Measurements from ENCODE around the gene FAM170B.

DNA sequence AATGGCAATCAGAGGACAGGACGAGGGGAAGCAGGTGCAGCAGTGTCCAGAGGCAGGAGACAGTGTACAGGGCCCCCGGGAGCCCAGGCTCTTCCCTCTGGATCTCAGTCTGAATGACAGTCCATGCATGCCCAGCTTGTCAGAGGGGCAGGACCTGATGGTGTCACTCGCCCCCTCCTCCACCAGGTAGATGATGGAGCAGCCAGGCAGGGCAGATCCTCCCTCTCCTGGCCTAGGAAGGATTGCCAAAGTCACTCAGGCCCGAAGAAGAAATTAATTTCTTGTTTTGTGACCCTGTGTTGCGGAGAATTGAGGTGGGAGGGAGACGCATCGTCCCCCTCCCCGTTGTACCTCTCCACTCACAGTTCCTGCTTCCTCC lies 22.5 kb downstream of the FAM170B start:
- TF ChIP-seq, protein P1, sequence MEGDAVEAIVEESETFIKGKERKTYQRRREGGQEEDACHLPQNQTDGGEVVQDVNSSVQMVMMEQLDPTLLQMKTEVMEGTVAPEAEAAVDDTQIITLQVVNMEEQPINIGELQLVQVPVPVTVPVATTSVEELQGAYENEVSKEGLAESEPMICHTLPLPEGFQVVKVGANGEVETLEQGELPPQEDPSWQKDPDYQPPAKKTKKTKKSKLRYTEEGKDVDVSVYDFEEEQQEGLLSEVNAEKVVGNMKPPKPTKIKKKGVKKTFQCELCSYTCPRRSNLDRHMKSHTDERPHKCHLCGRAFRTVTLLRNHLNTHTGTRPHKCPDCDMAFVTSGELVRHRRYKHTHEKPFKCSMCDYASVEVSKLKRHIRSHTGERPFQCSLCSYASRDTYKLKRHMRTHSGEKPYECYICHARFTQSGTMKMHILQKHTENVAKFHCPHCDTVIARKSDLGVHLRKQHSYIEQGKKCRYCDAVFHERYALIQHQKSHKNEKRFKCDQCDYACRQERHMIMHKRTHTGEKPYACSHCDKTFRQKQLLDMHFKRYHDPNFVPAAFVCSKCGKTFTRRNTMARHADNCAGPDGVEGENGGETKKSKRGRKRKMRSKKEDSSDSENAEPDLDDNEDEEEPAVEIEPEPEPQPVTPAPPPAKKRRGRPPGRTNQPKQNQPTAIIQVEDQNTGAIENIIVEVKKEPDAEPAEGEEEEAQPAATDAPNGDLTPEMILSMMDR (IDR thresholded peaks at IDR 0.05), result no peak
- no peak for TF ChIP-seq POLR2A (IDR thresholded peaks at IDR 0.05)

Measured in right lobe of liver (tissue), 4 donors.